ENCODE measurements around the gene IQSEC2.

The IQSEC2 gene

GRCh38 chrX:53316860-53317237 is 35.5 kb upstream of the IQSEC2 start:
- DNase-seq (ENCODE audit: low read depth): no peak
- TF ChIP-seq, protein P1, sequence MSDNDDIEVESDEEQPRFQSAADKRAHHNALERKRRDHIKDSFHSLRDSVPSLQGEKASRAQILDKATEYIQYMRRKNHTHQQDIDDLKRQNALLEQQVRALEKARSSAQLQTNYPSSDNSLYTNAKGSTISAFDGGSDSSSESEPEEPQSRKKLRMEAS (IDR thresholded peaks at IDR 0.05; ENCODE audit: low read depth, low read length): no peak
- no peak for TF ChIP-seq POLR2A (IDR thresholded peaks at IDR 0.05; ENCODE audit: extremely low read depth, insufficient read length)
- TF ChIP-seq, protein P2, sequence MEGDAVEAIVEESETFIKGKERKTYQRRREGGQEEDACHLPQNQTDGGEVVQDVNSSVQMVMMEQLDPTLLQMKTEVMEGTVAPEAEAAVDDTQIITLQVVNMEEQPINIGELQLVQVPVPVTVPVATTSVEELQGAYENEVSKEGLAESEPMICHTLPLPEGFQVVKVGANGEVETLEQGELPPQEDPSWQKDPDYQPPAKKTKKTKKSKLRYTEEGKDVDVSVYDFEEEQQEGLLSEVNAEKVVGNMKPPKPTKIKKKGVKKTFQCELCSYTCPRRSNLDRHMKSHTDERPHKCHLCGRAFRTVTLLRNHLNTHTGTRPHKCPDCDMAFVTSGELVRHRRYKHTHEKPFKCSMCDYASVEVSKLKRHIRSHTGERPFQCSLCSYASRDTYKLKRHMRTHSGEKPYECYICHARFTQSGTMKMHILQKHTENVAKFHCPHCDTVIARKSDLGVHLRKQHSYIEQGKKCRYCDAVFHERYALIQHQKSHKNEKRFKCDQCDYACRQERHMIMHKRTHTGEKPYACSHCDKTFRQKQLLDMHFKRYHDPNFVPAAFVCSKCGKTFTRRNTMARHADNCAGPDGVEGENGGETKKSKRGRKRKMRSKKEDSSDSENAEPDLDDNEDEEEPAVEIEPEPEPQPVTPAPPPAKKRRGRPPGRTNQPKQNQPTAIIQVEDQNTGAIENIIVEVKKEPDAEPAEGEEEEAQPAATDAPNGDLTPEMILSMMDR (IDR thresholded peaks at IDR 0.05; ENCODE audit: low read depth, low read length): no peak
- no peak for TF ChIP-seq MYC (IDR thresholded peaks at IDR 0.05; ENCODE audit: low read depth, low read length)

DNA sequence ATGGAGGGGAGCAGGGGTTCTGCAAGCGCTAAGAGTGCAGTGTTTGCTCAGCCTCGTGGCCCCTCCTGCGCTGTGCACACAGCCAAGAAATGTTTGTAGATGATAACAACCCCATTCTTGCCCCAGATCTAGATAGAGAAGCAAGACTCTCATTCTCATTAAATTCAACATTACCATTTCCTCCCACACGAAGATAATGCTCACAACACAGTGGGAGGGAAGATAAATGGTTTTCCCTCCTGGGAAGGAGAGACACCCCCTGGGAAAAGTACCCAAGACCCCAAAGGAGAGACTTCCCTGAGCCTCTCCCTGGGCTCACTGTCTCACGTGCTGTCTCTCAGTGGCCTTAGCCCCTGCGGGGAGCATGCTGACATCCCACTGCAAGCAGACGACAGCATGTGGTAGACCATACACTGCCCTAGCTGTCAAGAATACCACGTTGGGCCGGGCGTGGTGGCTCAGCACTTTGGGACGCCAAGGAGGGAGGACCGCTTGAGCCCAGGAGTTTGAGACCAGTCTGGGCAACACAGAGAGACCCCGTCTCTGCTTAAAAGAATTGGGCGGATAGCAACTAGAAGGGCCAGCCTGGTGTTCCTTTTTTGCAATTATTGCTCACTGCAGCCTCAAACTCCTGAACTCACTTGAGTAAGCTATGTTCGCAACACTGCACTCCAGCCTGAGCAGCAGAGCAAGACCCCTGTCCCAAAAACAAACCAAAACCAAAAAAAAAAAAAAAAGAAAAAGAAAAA is 34.9 kb upstream of the IQSEC2 start:
- DNase-seq (ENCODE audit: low read depth): no peak
- TF ChIP-seq, protein P1 (IDR thresholded peaks at IDR 0.05; ENCODE audit: low read depth, low read length): no peak
- TF ChIP-seq MYC (IDR thresholded peaks at IDR 0.05; ENCODE audit: low read depth, low read length) (no peak), POLR2A (IDR thresholded peaks at IDR 0.05; ENCODE audit: extremely low read depth, insufficient read length) (no peak)
- TF ChIP-seq, protein P2 (IDR thresholded peaks at IDR 0.05; ENCODE audit: low read depth, low read length): no peak
- no peak overlapping the region for H3K4me3 ChIP-seq (ENCODE audit: low read depth, low read length)

More at GRCh38 chrX:53316860-53317237, 35.5 kb upstream of the IQSEC2 start:
- no peak overlapping the region for H3K4me3 ChIP-seq (ENCODE audit: low read depth, low read length)

DNA sequence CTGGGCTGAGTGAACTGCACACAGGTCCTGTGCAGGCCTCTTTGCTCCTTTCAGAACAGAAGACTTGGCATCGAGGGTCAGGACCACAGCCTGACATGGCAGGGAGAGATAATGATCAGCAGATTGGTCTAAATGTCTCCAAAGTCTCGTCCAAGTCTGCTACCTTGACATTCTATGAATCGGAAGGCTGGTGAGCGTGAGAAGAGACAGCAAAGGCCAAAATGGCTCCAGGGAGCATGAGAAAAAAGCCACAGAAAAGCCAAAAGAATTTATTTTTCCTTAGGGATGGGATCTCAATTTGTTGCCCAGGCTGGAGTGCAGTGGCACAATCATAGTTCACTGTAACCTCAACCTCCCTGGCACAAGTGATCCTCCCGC is 32.3 kb upstream of the IQSEC2 start:
- TF ChIP-seq, protein P1 (IDR thresholded peaks at IDR 0.05; ENCODE audit: low read depth, low read length): no peak
- TF ChIP-seq POLR2A (IDR thresholded peaks at IDR 0.05; ENCODE audit: extremely low read depth, insufficient read length): no peak
- no peak for DNase-seq (ENCODE audit: low read depth)

DNA sequence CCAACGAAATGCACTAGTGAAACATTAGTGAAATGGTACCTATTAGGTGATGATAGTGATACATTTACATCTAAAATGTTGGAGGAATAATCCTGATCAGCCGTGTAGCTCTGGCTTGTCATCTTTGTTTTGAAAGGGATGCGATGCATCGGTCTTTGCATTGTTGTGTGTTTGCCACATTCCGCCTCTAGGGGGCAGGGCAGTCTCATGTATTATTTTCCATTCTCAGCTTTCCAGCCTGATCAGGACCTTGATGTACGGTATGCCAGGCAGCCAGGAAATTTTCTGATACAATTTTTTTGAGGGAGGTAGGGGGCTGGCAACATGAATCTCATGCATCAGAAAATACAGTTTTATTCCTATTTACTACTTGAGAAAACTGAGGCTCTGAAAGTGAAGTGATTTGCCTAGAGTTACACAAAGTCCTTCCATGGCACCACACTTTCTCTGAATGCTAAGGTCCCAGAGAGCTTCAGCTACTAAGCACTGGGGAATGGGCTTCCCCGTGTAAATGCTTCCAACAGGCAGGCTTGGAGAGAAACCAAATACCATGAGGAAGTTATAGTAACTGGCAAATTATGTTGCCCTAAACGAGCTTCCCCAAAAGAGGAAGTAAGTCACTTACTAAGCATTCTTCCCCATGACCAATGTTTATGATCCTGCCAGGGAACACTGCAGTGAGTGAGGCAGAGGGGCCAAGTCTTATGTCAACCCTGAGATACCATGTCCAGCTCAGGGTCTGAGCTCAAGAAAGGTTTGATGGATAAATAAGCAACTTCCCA is 31.8 kb upstream of the IQSEC2 start:
- H3K4me3 ChIP-seq (ENCODE audit: low read depth, low read length): peak overlapping the region; percentile 21
- TF ChIP-seq, protein P2 (IDR thresholded peaks at IDR 0.05; ENCODE audit: low read depth, low read length): peak; percentile 56
- TF ChIP-seq POLR2A (IDR thresholded peaks at IDR 0.05; ENCODE audit: extremely low read depth, insufficient read length) (no peak), MYC (IDR thresholded peaks at IDR 0.05; ENCODE audit: low read depth, low read length) (no peak)
- TF ChIP-seq, protein P1 (IDR thresholded peaks at IDR 0.05; ENCODE audit: low read depth, low read length): peak; percentile 45; the same call in 1 of the 2 replicates
- DNase-seq (ENCODE audit: low read depth): peak; percentile 83

More for the DNA sequence above, 32.3 kb upstream of the IQSEC2 start:
- no peak overlapping the region for H3K4me3 ChIP-seq (ENCODE audit: low read depth, low read length)

DNA sequence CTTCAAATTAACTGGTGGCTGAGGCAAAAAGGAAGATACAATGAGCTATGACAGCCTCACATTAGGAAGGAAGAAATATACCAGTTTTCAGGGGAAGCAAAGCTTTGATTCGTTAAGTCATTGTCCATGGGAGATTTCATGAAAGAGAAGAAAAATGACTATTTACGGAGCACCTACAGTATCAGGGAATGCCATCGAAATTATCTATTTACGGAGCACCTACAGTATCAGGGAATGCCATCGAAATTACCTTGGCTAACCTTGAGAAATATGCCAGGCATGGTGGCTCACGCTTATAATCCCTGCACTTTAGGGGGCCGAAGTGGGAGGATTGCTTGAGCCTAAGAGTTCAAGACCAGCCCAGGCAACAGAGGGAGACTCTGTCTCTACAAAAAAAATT is 28.5 kb upstream of the IQSEC2 start:
- no peak overlapping the region for H3K4me3 ChIP-seq (ENCODE audit: low read depth, low read length)
- no peak for DNase-seq (ENCODE audit: low read depth)
- TF ChIP-seq MYC (IDR thresholded peaks at IDR 0.05; ENCODE audit: low read depth, low read length): no peak
- TF ChIP-seq, protein P1 (IDR thresholded peaks at IDR 0.05; ENCODE audit: low read depth, low read length): no peak
- TF ChIP-seq, protein P2 (IDR thresholded peaks at IDR 0.05; ENCODE audit: low read depth, low read length): no peak
- no peak for TF ChIP-seq POLR2A (IDR thresholded peaks at IDR 0.05; ENCODE audit: extremely low read depth, insufficient read length)

- TF ChIP-seq POLR2A (IDR thresholded peaks at IDR 0.05; ENCODE audit: extremely low read depth, insufficient read length) (no peak), MYC (IDR thresholded peaks at IDR 0.05; ENCODE audit: low read depth, low read length) (no peak)
- TF ChIP-seq, protein P2 (IDR thresholded peaks at IDR 0.05; ENCODE audit: low read depth, low read length): no peak
- TF ChIP-seq, protein P1 (IDR thresholded peaks at IDR 0.05; ENCODE audit: low read depth, low read length): no peak
- no peak for DNase-seq (ENCODE audit: low read depth)
- H3K4me3 ChIP-seq (ENCODE audit: low read depth, low read length): no peak overlapping the region
These were observed 27.5 kb upstream of the IQSEC2 start for GRCh38 chrX:53308836-53309235.

Data from NB4 (cell line).